Gastrocnemius medialis (tissue), 4 donors: ENCODE data around the gene PNLIPRP2.

Experiments used
- CTCF ChIP-seq, 5 experiments: fragments of 450-650 bp in 3 of 5; fragments of 200-600 bp in 2 of 5; sonication (generic) in 2 of 5; IDR thresholded peaks in 4 of 5; conservative IDR thresholded peaks in 1 of 5; 1 replicate in 4 of 5; 2 replicates in 1 of 5; pipeline ENCODE4 v1.5.1; 2016 to 2019; ENCODE audit warnings: antibody characterized with exemption in 5 of 5, mild to moderate bottlenecking in 3 of 5, moderate library complexity in 3 of 5
- POLR2A ChIP-seq, 2 donors: fragments of 450-650 bp; IDR thresholded peaks; one replicate each; pipeline ENCODE4 v1.6.1; 2017; ENCODE audit warnings: antibody characterized with exemption in 2 of 2, mild to moderate bottlenecking in 2 of 2, moderate library complexity in 2 of 2

- no peak for TF ChIP-seq CTCF (IDR thresholded peaks at IDR 0.05 in 4 of 5, conservative IDR thresholded peaks at IDR 0.05 in 1 of 5)
- TF ChIP-seq POLR2A (IDR thresholded peaks at IDR 0.05), result no peak
Observed at GRCh38 chr10:116657863-116658551, 37.3 kb downstream of the PNLIPRP2 start.
